ENCODE measurements around the gene TNXB.
"Not testable (repeated sequence)": the region's sequence is repeated elsewhere in the genome, so short reads cannot be mapped to it uniquely, and the experiment has no call there.

TNXB gene

GRCh38 chr6:32069460-32069859 lies 39.7 kb downstream of the TNXB start:
- Histone ChIP-seq H3K4me1 (ENCODE audit: insufficient read depth, low read length, poor library complexity, severe bottlenecking) (no peaks in the 10 kb centered on the region), H3K36me3 (ENCODE audit: insufficient read depth, low read length) (no peaks in the 10 kb centered on the region), H3K4me2 (ENCODE audit: low read depth, low read length, poor library complexity, severe bottlenecking) (no peak overlapping the region), H3K9me2 (replicated peaks; ENCODE audit: low read depth, low read length) (no peaks in the 10 kb centered on the region), H4K20me1 (ENCODE audit: insufficient read depth, low read length, poor library complexity, severe bottlenecking) (no peaks in the 10 kb centered on the region), H3K9ac (ENCODE audit: low read depth, low read length, poor library complexity, severe bottlenecking) (no peak overlapping the region), H3K79me2 (ENCODE audit: insufficient read depth, low read length) (no peaks in the 10 kb centered on the region), H3K27me3 (ENCODE audit: insufficient read depth, low read length, poor library complexity, severe bottlenecking) (no peaks in the 10 kb centered on the region), H3K4me3 (ENCODE audit: low read length, poor library complexity, severe bottlenecking) (no peak overlapping the region), H2AFZ (ENCODE audit: low read length) (no peak overlapping the region), H3K9me3 (ENCODE audit: insufficient read depth, low read depth, low read length) (no peaks in the 10 kb centered on the region), H3F3A (ENCODE audit: low read depth) (no peaks in the 10 kb centered on the region)
- TF ChIP-seq CTCF (conservative IDR thresholded peaks at IDR 0.05; ENCODE audit: low read length) = no peak
- TF ChIP-seq EZH2phosphoT487 (IDR thresholded peaks at IDR 0.05; ENCODE audit: borderline replicate concordance) = no peak

- Histone ChIP-seq H4K20me1 (ENCODE audit: insufficient read depth, low read length, poor library complexity, severe bottlenecking) (no peaks in the 10 kb centered on the region), H3K36me3 (ENCODE audit: insufficient read depth, low read length) (no peaks in the 10 kb centered on the region), H3K9ac (ENCODE audit: low read depth, low read length, poor library complexity, severe bottlenecking) (no peak overlapping the region), H3K9me2 (replicated peaks; ENCODE audit: low read depth, low read length) (no peaks in the 10 kb centered on the region), H2AFZ (ENCODE audit: low read length) (no peak overlapping the region), H3K27me3 (ENCODE audit: insufficient read depth, low read length, poor library complexity, severe bottlenecking) (no peaks in the 10 kb centered on the region), H3F3A (ENCODE audit: low read depth) (no peaks in the 10 kb centered on the region), H3K79me2 (ENCODE audit: insufficient read depth, low read length) (no peaks in the 10 kb centered on the region), H3K4me3 (ENCODE audit: low read length, poor library complexity, severe bottlenecking) (no peak overlapping the region), H3K4me2 (ENCODE audit: low read depth, low read length, poor library complexity, severe bottlenecking) (no peak overlapping the region), H3K9me3 (ENCODE audit: insufficient read depth, low read depth, low read length) (no peaks in the 10 kb centered on the region), H3K4me1 (ENCODE audit: insufficient read depth, low read length, poor library complexity, severe bottlenecking) (no peaks in the 10 kb centered on the region)
- TF ChIP-seq CTCF (conservative IDR thresholded peaks at IDR 0.05; ENCODE audit: low read length) = no peak
- TF ChIP-seq EZH2phosphoT487 (IDR thresholded peaks at IDR 0.05; ENCODE audit: borderline replicate concordance) = no peak
These were observed 40.3 kb downstream of the TNXB start for GRCh38 chr6:32068867-32069266.

GRCh38 chr6:32068315-32068714 lies 40.8 kb downstream of the TNXB start:
- not testable (repeated sequence) for H3K27me3 ChIP-seq (ENCODE audit: insufficient read depth, low read length, poor library complexity, severe bottlenecking)

GRCh38 chr6:32067521-32067920 lies 41.6 kb downstream of the TNXB start:
- not testable (repeated sequence) for H3K36me3 ChIP-seq (ENCODE audit: insufficient read depth, low read length); H3K4me3 ChIP-seq (ENCODE audit: low read length, poor library complexity, severe bottlenecking); H3K4me1 ChIP-seq (ENCODE audit: insufficient read depth, low read length, poor library complexity, severe bottlenecking); H4K20me1 ChIP-seq (ENCODE audit: insufficient read depth, low read length, poor library complexity, severe bottlenecking); H3K27me3 ChIP-seq (ENCODE audit: insufficient read depth, low read length, poor library complexity, severe bottlenecking); H3F3A ChIP-seq (ENCODE audit: low read depth); H2AFZ ChIP-seq (ENCODE audit: low read length); H3K9me3 ChIP-seq (ENCODE audit: insufficient read depth, low read depth, low read length); H3K9me2 ChIP-seq (replicated peaks; ENCODE audit: low read depth, low read length); H3K79me2 ChIP-seq (ENCODE audit: insufficient read depth, low read length); H3K9ac ChIP-seq (ENCODE audit: low read depth, low read length, poor library complexity, severe bottlenecking); H3K4me2 ChIP-seq (ENCODE audit: low read depth, low read length, poor library complexity, severe bottlenecking)

More at GRCh38 chr6:32068315-32068714, 40.8 kb downstream of the TNXB start:
- not testable (repeated sequence) for H3K79me2 ChIP-seq (ENCODE audit: insufficient read depth, low read length); H4K20me1 ChIP-seq (ENCODE audit: insufficient read depth, low read length, poor library complexity, severe bottlenecking); H3K9ac ChIP-seq (ENCODE audit: low read depth, low read length, poor library complexity, severe bottlenecking); H3K9me2 ChIP-seq (replicated peaks; ENCODE audit: low read depth, low read length); H3K36me3 ChIP-seq (ENCODE audit: insufficient read depth, low read length); H3K4me3 ChIP-seq (ENCODE audit: low read length, poor library complexity, severe bottlenecking); H2AFZ ChIP-seq (ENCODE audit: low read length); H3K9me3 ChIP-seq (ENCODE audit: insufficient read depth, low read depth, low read length); H3K4me2 ChIP-seq (ENCODE audit: low read depth, low read length, poor library complexity, severe bottlenecking); H3F3A ChIP-seq (ENCODE audit: low read depth); H3K4me1 ChIP-seq (ENCODE audit: insufficient read depth, low read length, poor library complexity, severe bottlenecking)
